Stomach (tissue), 9 donors: ENCODE measurements around the gene GALNT13. TPM values are rescaled to one million over a fixed set of nuclear protein-coding genes. Genes with fewer than 3 reads are reported as not detected.

Source experiments
- DNase-seq, 2 donors: peaks; one replicate each; pipeline versions ENCODE4 v3.0.0 to v3.0.0-alpha.2; 2013 to 2019
- H3K27ac ChIP-seq, 5 donors: fragments of 200-600 bp in 4 of 5; sonication (generic) in 4 of 5; one replicate each; pipeline ENCODE4 v1.5.1; 2013 to 2019; ENCODE audit warnings: mild to moderate bottlenecking in 1 of 5, moderate library complexity in 1 of 5
- H3K27me3 ChIP-seq, 3 donors: fragments of 200-600 bp; sonication (generic); one replicate each; pipeline ENCODE4 v1.5.1; 2017 to 2019; ENCODE audit warnings: mixed run types in 1 of 3
- H3K36me3 ChIP-seq, 4 donors: fragments of 200-600 bp; sonication (generic); 1 replicate in 3 of 4; 2 replicates in 1 of 4; pipeline ENCODE4 v1.5.1; 2016 to 2019
- H3K4me1 ChIP-seq, 4 donors: fragments of 200-600 bp; sonication (generic); one replicate each; pipeline ENCODE4 v1.5.1; 2016 to 2019
- H3K4me3 ChIP-seq, 4 donors: fragments of 200-600 bp; sonication (generic) in 3 of 4; one replicate each; pipeline ENCODE4 v1.5.1; 2016 to 2019; ENCODE audit warnings: mild to moderate bottlenecking in 1 of 4
- H3K9me3 ChIP-seq, 4 donors: fragments of 200-600 bp; sonication (generic); one replicate each; pipeline ENCODE4 v1.5.1; 2016 to 2019
- EP300 ChIP-seq: sonication (generic); formaldehyde crosslinking; IDR thresholded peaks from one replicate; pipeline ENCODE4 v1.6.1; 2017; ENCODE audit warnings: antibody characterized with exemption
- POLR2A ChIP-seq, 4 donors: fragments of 450-650 bp; IDR thresholded peaks; one replicate each; pipeline ENCODE4 v1.6.1; 2016; ENCODE audit warnings: antibody characterized with exemption in 4 of 4, control low read depth in 2 of 4, mild to moderate bottlenecking in 1 of 4, moderate library complexity in 1 of 4
- POLR2AphosphoS5 ChIP-seq, 3 donors: sonication (generic); formaldehyde crosslinking; IDR thresholded peaks; one replicate each; pipeline ENCODE4 v1.6.1; 2016; ENCODE audit warnings: antibody characterized with exemption in 3 of 3
- WGBS, 5 donors: extraction: QIAGEN DNeasy Blood & Tissue Kit in 3 of 5; methylation state at CpG; one replicate each; pipeline versions ENCODE4 v1.1.5 to v1.1.7; 2013 to 2018; 5-methylcytosine and 5-hydroxymethylcytosine counted together
- intact Hi-C: fragments of 100-400 bp; cut with DNase I; formaldehyde crosslinking; loops from one replicate; pipeline ENCODE4 v1.15.1; 2023; ENCODE audit warnings: low total_unique reads
- polyA plus RNA-seq, 3 donors: library from polyadenylated mRNA; stranded (reverse); fragments of 200-250 nt; gene quantifications; one replicate each; pipeline ENCODE4 v1.2.3, GENCODE V29; 2013
- total RNA-seq, 5 donors: library from RNA; depleted of rRNA; stranded (reverse); fragments of >200 nt; gene quantifications; one replicate each; pipeline versions ENCODE4 v1.1.0 to v1.2.3, GENCODE V29; 2014 to 2016
- TF ChIP-seq, protein P1 (sequence below), 7 experiments: fragments of 450-650 bp in 4 of 7; fragments of 200-600 bp in 3 of 7; sonication (generic) in 3 of 7; IDR thresholded peaks; one replicate each; pipeline ENCODE4 v1.5.1; 2016 to 2019; ENCODE audit warnings: antibody characterized with exemption in 7 of 7, control low read depth in 2 of 7, mild to moderate bottlenecking in 1 of 7
- donor health status: healthy with polysubstance abuse.
- donor health status: Bipolar disorder and iron deficiency.
- donor health status: healthy.

Gene GALNT13
- total and polyA plus RNA-seq, 8 donors = 0.15 to 6.2 (median 0.72) TPM; not detected in 3

GRCh38 chr2:154130821-154131220 is 259.1 kb downstream of the GALNT13 start:
- Histone ChIP-seq H3K27ac (no peak overlapping the region), H3K36me3 (no peaks in the 10 kb centered on the region), H3K9me3 (peaks cover 0 to 3% (median 0%) of the 10 kb centered on the region in 4 donors), H3K4me1 (no peaks in the 10 kb centered on the region), H3K4me3 (no peak overlapping the region), H3K27me3 (no peaks in the 10 kb centered on the region)
- intact Hi-C loops = no loop called here
- TF ChIP-seq POLR2A (IDR thresholded peaks at IDR 0.05) (no peak), POLR2AphosphoS5 (IDR thresholded peaks at IDR 0.05) (no peak), EP300 (no peak)
- TF ChIP-seq, protein P1, sequence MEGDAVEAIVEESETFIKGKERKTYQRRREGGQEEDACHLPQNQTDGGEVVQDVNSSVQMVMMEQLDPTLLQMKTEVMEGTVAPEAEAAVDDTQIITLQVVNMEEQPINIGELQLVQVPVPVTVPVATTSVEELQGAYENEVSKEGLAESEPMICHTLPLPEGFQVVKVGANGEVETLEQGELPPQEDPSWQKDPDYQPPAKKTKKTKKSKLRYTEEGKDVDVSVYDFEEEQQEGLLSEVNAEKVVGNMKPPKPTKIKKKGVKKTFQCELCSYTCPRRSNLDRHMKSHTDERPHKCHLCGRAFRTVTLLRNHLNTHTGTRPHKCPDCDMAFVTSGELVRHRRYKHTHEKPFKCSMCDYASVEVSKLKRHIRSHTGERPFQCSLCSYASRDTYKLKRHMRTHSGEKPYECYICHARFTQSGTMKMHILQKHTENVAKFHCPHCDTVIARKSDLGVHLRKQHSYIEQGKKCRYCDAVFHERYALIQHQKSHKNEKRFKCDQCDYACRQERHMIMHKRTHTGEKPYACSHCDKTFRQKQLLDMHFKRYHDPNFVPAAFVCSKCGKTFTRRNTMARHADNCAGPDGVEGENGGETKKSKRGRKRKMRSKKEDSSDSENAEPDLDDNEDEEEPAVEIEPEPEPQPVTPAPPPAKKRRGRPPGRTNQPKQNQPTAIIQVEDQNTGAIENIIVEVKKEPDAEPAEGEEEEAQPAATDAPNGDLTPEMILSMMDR (IDR thresholded peaks at IDR 0.05) = no peak
- WGBS, 5 donors = 77 to 91% (median 87%) methylated on average over 1 of the region's 1 CpG
- DNase-seq = no peak

DNA sequence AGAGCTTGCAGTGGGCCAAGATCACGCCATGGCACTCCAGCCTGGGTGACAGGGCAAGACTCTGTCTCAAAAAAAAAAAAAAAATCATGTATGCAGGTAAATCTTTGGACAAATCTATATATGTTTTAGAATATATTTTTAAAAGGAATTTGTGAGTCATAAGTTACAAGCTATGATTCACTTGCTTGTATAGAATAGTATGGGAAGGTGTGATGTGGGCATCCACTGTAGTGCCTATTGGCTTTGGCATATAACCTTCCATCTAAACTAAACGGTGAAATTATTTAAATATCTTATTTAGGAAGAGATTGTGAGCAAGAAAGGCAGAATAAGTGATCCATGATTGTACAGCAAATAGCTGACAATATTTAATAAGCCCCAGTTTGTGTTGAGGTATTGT is 261.1 kb downstream of the GALNT13 start:
- 59 to 73% (median 68%) methylated on average over 2 of the region's 2 CpGs for WGBS, 5 donors

GRCh38 chr2:154133823-154134222 is 262.1 kb downstream of the GALNT13 start:
- H3K27ac ChIP-seq = no peak overlapping the region
- H3K4me1 ChIP-seq = no peaks in the 10 kb centered on the region
- no peak for DNase-seq
- intact Hi-C loops = no loop called here
- H3K9me3 ChIP-seq = no peaks in the 10 kb centered on the region
- no peak overlapping the region for H3K4me3 ChIP-seq
- TF ChIP-seq EP300 = no peak
- no peaks in the 10 kb centered on the region for H3K27me3 ChIP-seq
- WGBS, 5 donors = 69 to 90% (median 76%) methylated on average over 3 of the region's 3 CpGs
- H3K36me3 ChIP-seq = no peaks in the 10 kb centered on the region

More for the DNA sequence above, 261.1 kb downstream of the GALNT13 start:
- TF ChIP-seq EP300 = no peak
- TF ChIP-seq, protein P1 (IDR thresholded peaks at IDR 0.05) = no peak
- TF ChIP-seq POLR2A (IDR thresholded peaks at IDR 0.05) = no peak
- TF ChIP-seq POLR2AphosphoS5 (IDR thresholded peaks at IDR 0.05) = no peak
- no peak for DNase-seq
- Histone ChIP-seq H3K4me3 (no peak overlapping the region), H3K36me3 (no peaks in the 10 kb centered on the region), H3K27me3 (no peaks in the 10 kb centered on the region), H3K4me1 (no peaks in the 10 kb centered on the region), H3K9me3 (no peaks in the 10 kb centered on the region), H3K27ac (no peak overlapping the region)
- intact Hi-C loops = no loop called here

- Histone ChIP-seq H3K27me3 (no peaks in the 10 kb centered on the region), H3K9me3 (no peaks in the 10 kb centered on the region), H3K4me3 (no peak overlapping the region), H3K27ac (no peak overlapping the region), H3K4me1 (no peaks in the 10 kb centered on the region), H3K36me3 (no peaks in the 10 kb centered on the region)
- no peak for DNase-seq
- intact Hi-C loops = no loop called here
- TF ChIP-seq EP300 (no peak), POLR2AphosphoS5 (IDR thresholded peaks at IDR 0.05) (no peak)
- WGBS, 5 donors = 77 to 86% (median 82%) methylated on average over 4 of the region's 4 CpGs
Measured at GRCh38 chr2:154140249-154141025, 268.7 kb downstream of the GALNT13 start.

DNA sequence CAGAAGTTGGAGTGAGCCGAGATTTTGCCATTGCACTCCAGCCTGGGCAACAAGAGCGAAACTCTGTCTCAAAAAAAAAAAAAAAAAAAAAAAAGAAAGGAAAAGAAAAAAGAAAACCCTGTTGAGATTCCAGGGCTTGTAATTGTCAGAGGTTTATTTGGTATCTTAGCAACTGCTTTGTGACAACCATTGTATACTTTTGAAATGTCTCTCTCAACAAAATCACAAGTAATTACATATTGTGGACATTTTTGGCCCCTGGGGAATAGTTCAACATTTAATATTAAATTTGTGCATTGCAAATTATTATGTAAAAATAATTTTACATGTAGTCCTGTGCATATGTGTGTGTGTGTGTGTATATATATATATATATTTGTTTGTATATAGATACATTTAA is 270.8 kb downstream of the GALNT13 start:
- no peak for TF ChIP-seq POLR2AphosphoS5 (IDR thresholded peaks at IDR 0.05)
- Histone ChIP-seq H3K27ac (no peak overlapping the region), H3K36me3 (no peaks in the 10 kb centered on the region), H3K4me3 (no peak overlapping the region), H3K9me3 (no peaks in the 10 kb centered on the region), H3K27me3 (no peaks in the 10 kb centered on the region), H3K4me1 (no peaks in the 10 kb centered on the region)
- DNase-seq = no peak
- WGBS, 5 donors = 84 to 88% (median 85%) methylated on average over 2 of the region's 2 CpGs
- intact Hi-C loops = no loop called here

GRCh38 chr2:154143105-154143504 is 271.4 kb downstream of the GALNT13 start:
- H3K27me3 ChIP-seq = no peaks in the 10 kb centered on the region
- H3K9me3 ChIP-seq = no peaks in the 10 kb centered on the region
- WGBS, 5 donors = 73 to 86% (median 84%) methylated on average over 4 of the region's 4 CpGs
- H3K4me1 ChIP-seq = no peaks in the 10 kb centered on the region
- TF ChIP-seq POLR2A (IDR thresholded peaks at IDR 0.05) (no peak), POLR2AphosphoS5 (IDR thresholded peaks at IDR 0.05) (no peak), EP300 (no peak)
- TF ChIP-seq, protein P1 (IDR thresholded peaks at IDR 0.05) = no peak
- intact Hi-C loops = no loop called here
- H3K36me3 ChIP-seq = no peaks in the 10 kb centered on the region
- no peak overlapping the region for H3K4me3 ChIP-seq
- H3K27ac ChIP-seq = no peak overlapping the region
- DNase-seq = no peak
